HepG2 (cell line): ENCODE data around the gene C19orf85.

ENCODE experiments used
- DZIP1 ChIP-seq: sonication (generic); formaldehyde crosslinking; IDR thresholded peaks from 2 replicates; pipeline ENCODE4 v1.5.0; 2020; ENCODE audit warnings: mild to moderate bottlenecking, missing genetic modification reagents
- FOXJ3 ChIP-seq: sonication (generic); formaldehyde crosslinking; IDR thresholded peaks from 2 replicates; pipeline ENCODE4 v1.4.0; 2020; ENCODE audit warnings: missing genetic modification reagents, mild to moderate bottlenecking, borderline replicate concordance

- no peak for TF ChIP-seq FOXJ3 (CRISPR knock-in tag)
- no peak for TF ChIP-seq DZIP1 (CRISPR knock-in tag)
Observed at GRCh38 chr19:55441692-55442321, 22.7 kb downstream of the C19orf85 start.
